DMS153 treated with DMSO at 0.1 percent for 48 hours (cell line): ENCODE data around the gene OR10G4.
"Not testable (repeated sequence)": the region's sequence is repeated elsewhere in the genome, so short reads cannot be mapped to it uniquely, and the experiment has no call there.

Experiments
- DNase-seq: peaks from one replicate; lab custom pipeline; 2025; ENCODE audit not compliant: unreplicated experiment; lab: John Stamatoyannopoulos, UW

OR10G4 gene, protein sequence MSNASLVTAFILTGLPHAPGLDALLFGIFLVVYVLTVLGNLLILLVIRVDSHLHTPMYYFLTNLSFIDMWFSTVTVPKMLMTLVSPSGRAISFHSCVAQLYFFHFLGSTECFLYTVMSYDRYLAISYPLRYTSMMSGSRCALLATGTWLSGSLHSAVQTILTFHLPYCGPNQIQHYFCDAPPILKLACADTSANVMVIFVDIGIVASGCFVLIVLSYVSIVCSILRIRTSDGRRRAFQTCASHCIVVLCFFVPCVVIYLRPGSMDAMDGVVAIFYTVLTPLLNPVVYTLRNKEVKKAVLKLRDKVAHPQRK

DNA sequence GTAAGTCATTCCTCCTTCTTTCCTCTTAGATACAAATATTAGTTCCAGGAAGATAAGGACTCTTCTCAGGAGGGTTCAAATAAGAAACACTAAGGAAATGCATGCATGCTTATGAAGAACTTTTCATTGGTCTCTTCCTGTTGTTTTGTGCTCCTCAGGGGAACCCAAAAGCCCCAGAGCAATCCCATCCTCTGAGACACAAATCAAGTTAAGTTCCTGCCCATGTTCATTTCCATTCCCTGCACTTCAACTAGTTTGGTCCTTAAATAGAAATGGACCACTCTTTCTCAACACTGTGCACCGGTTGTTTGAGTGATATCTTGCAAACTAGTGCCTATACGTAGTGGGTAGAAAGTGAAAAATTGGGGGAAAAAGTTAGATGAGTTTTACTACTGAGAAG is at the start of gene OR10G4:
TSS of gene OR10G4 (plus strand) at position 301 of the 400 bp plus-strand sequence. CDS start 2,578 bp downstream, outside the sequence.
- no peak for DNase-seq

DNA sequence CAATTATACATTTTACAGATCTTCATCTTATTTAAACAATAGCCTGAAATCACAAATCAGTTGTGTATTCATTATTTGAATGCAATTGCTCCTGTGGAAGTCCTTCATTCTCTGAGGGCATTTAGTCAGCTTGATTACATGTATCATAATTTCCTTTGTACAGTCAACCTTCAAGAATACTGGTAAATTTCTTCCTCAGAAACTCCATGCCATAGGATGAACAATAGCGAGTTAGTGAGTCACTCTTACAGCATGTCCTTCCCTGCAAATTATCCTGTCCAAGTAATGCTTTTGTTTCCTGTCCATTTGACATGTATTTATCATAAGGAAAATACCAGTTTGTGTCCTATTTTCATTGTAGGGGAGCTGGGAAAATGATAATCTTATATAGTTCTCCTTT is 39.0 kb upstream of the OR10G4 start:
- DNase-seq, result no peak

DNA sequence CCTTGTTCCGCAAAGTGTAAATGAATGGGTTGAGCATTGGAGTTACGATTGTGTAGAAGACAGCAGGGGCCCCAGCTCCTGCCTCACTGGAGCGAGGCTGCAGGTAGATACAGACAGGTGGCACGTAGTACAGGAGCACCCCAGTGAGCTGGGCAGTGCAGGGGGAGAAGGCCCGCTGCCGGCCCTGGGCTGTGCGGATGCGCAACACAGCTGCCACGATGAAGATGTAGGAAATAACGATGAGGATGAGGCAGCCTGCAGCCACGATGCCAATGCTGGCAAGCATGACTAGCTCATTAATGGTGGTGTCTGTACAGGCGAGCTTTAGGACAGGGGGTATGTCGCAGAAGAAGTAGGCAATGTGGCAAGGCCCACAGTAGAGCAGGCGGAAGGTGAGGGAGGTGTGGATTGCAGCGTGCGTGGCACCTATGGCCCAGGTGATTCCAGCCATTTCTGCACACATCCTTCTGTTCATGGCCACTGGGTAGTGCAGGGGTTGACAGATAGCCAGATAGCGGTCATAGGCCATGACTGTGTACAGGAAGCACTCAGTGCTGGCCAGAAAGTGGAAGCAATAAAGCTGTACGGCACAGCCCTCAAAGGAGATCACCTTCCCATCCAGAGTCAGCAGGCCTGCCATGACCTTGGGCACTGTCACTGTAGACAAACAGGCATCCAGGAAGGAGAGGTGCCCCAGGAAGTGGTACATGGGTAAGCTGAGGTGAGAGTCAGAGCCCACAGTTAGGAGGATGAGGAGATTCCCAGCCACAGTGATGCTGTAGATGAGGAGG is 35.8 kb upstream of the OR10G4 start:
- DNase-seq, result no peak

DNA sequence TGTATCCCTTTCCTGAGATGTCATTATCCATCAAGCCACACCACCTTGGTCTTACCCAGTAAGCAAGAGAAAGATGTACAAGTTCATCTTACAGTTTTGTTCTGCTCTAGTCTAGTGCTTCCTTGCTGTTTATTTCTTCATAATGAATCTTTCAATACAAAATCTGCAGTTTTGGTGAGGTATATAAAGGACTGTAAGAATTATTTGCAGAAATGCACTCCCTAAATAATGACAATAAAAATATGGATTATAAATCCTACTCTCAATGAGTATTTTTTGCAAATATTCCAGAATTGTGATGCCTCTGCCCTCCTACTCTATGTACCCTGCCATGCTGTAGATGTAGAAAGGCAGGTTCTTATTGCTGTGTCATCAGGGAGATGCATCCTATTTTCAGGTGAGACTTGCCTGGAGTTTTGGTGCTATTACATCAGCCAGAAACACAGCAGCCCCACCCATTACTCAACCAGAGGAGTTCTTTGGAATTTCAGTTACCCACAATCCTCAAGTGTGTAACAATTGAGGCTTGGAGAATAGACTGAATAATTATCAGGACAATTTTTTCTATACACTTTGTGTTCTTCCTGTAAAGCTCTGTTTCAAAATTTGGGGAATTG is 35.0 kb upstream of the OR10G4 start, which contains the start of gene OR10S1:
TSS of gene OR10S1 (minus strand) at position 51 of the 617 bp plus-strand sequence. CDS start 117 bp downstream, outside the sequence.
- DNase-seq, result no peak

DNA sequence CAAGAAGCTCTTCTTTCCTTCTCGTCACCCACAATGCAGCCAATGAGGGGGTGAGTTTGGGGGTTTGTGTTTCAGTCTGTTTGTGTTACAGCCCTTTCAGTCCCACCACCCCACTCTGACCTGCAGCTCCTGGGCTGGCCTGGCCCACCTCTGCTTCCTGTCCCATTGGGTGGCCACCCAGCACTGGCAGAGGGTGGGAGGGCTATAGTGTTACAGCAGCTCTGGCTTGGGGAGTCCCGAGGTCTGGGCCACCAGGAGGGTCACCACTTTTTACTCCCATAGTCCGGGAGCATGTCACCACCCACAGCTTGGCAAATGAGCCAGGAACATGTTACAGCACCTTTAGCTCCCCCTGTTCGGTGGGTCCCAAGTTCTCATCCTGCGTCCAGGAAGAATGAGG is 33.5 kb upstream of the OR10G4 start:
- no peak for DNase-seq

DNA sequence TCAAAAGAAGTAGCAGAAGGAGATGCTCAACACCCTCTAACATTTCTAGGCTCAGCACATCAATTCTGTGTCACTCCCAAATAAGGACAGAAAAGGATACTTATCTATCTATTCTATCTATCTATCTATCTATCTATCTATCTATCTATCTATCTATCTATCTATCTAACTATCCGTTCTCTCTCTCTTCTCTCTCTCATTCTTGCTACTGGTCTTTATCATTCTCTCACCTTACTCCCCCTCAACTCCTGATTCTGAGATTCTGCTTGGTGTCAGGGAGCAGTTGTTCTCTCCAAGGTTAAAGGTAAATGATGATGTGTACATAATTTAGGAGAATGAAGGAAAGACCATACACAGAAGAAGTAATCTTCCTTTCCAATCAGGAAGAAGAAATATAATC is 17.7 kb upstream of the OR10G4 start, which contains the start of gene OR10G6:
TSS of gene OR10G6 (minus strand) at position 43 of the 400 bp plus-strand sequence. CDS start at position 43, 0 bp downstream.
- no peak for DNase-seq

DNA sequence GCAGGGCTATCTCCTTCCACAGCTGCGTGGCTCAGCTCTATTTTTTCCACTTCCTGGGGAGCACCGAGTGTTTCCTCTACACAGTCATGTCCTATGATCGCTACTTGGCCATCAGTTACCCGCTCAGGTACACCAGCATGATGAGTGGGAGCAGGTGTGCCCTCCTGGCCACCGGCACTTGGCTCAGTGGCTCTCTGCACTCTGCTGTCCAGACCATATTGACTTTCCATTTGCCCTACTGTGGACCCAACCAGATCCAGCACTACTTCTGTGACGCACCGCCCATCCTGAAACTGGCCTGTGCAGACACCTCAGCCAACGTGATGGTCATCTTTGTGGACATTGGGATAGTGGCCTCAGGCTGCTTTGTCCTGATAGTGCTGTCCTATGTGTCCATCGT is 3.0 kb downstream of the OR10G4 start:
- DNase-seq, result not testable (repeated sequence)

DNA sequence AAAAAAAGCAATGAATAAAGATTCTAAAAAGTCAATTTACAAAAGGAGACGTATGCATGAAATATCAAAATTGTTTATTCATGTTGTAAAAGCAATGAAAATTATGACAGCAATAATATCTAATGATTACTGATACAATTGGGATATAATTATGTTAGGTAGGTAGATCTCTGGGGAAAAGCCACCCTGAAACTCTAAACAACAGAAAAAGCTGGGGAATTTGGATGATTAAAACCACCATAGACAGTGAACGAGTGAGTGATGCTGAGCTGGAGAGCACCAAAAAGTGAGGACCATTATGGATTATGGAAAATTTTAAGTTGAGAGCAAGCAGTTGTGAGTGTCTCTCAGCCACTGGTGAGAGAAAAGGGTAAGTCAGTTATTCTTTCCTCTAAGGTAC is 13.7 kb downstream of the OR10G4 start, which contains the start of gene OR10G8:
TSS of gene OR10G8 (plus strand) at position 301 of the 400 bp plus-strand sequence. CDS start 2,825 bp downstream, outside the sequence.
- no peak for DNase-seq

DNA sequence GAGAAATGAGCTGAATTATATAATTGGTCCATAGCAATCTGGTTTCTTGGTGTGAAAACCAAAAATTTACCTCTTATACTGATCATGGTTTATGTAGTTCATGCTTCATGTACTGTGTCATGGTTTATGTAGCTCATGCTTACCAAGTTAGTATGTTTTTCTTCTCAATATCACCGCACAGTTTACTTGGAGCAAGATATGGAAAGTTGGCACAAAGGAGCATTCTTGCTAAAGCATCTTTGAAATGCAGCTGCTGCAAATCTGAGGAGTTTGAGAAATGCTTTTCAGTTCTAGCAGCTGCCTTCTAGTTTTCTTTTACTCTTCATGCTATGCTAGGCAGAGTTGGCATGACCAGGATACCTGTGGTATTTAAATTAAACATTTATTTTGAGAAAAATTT is 23.9 kb downstream of the OR10G4 start:
- no peak for DNase-seq

DNA sequence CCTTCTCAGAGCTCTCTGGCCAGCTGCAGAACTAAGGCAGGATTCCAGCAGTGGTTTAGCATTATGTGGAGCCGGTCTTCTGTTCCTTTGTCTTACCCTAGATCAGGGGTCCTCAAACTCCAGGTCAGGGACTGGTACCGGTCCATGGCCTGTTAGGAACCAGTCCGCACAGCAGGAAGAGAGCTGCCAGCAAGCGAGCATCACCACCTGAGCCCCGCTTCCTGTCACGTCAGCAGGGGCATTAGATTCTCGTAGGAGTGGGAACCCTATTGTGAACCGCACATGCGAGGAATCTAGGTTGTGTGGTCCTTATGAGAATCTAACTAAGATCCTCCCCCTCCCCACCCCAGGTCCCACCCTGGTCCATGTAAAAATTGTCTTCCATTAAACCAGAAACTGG is 26.8 kb downstream of the OR10G4 start:
- no peak for DNase-seq

DNA sequence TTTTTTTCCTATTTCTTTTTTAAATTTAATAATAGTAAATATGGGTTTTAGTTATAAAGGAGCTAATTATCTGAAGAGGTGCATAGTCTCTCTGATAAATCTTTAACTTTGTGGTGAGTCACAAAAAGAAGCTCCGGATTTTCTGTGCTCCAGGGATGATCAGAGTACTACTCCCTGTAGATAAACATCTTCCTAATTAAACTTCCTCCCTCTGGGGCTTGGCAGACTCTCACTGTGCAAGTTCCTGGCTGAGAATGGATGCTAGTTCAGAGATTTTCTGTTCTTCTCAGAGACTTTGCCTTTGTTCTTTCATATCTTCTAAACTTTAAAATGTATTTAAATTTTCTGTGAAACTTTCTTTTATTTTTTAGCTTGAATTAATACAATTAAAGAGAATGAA is 28.5 kb downstream of the OR10G4 start, which contains the start of gene OR10G7:
TSS of gene OR10G7 (minus strand) at position 72 of the 400 bp plus-strand sequence. CDS start 2,324 bp downstream, outside the sequence.
- no peak for DNase-seq

DNA sequence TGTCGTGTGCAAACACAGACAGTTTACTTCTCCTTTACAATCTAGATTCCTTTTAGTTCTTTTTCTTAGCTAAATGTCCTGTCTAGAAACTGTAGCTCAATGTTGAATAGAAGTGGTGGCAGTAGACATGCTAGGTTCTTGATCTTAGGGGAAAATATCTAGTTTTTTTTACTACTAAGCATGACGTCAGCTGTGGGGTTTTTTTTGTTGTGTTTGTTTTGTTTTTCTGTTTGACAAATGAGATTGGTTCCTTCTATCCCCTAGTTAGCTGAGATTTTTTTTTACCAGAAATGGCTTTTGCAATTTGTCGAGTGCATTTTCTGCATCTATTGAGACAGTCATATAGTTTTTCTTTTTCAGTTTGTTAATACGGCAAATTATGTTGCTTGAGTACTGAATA is 30.6 kb downstream of the OR10G4 start:
- no peak for DNase-seq

DNA sequence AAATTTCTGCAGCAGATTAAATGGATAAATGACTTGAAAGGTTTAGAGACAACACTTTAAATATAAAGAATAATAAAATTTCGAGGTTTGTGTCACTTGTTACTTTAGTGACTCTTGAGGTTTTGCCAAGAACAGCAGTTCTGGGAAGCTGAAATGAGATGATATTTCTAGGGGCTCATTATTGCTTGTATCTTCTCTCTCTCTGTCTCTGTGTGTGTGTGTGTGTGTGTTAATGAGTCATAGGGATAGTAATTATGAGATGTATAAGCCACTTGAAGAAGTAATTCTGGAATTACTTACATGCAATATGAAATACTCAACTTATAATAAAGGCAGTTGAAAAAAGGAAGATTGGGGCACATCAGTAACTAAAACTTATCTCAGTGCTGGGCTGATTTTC is 38.0 kb downstream of the OR10G4 start:
- no peak for DNase-seq

DNA sequence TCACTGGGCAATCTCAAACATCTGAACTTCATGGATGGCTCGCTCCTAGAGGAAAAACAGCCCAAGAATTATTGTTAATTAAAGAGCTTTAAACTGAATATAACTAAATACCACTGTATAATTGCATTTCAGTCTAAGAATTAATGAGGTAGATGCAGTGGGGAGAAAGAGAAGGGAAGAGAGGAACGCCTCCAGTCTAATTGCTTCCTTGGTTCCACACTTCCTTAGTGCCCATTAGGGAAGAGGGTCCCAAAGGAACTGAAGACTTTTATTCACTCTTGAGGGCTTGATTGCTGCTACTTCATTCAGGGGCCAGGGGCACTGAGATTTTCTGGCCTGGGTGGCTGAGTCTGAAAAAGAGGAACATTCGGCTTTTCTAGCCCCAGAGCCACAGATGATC is 40.2 kb downstream of the OR10G4 start:
- no peak for DNase-seq
